Spinal cord (tissue), 10 donors: ENCODE data around the gene ONECUT1. TPM values are rescaled to one million over a fixed set of nuclear protein-coding genes. Genes with fewer than 3 reads are reported as not detected.
"Not testable (repeated sequence)": the region's sequence is repeated elsewhere in the genome, so short reads cannot be mapped to it uniquely, and the experiment has no call there.

Experiments used
- DNase-seq, 6 donors: peaks; one replicate each; pipeline versions ENCODE4 v3.0.0 to v3.0.0-alpha.2; 2013 to 2015; ENCODE audit warnings: low spot score in 6 of 6, low read depth in 4 of 6
- H3K27ac ChIP-seq: one replicate; pipeline ENCODE4 v1.5.1; 2013; ENCODE audit warnings: low read depth, low read length, control low read depth
- H3K27me3 ChIP-seq: one replicate; pipeline ENCODE4 v1.6.1; 2013; ENCODE audit warnings: low read length; ENCODE audit not compliant: control insufficient read depth, insufficient read depth
- H3K36me3 ChIP-seq: one replicate; pipeline ENCODE4 v1.6.1; 2013; ENCODE audit warnings: low read length; ENCODE audit not compliant: control insufficient read depth, insufficient read depth
- H3K4me1 ChIP-seq: one replicate; pipeline ENCODE4 v1.6.1; 2013; ENCODE audit warnings: low read length; ENCODE audit not compliant: control insufficient read depth, insufficient read depth
- H3K4me3 ChIP-seq: one replicate; pipeline ENCODE4 v1.5.1; 2013; ENCODE audit warnings: low read depth, low read length, control low read depth
- H3K9me3 ChIP-seq: one replicate; pipeline ENCODE4 v1.6.1; 2013; ENCODE audit warnings: low read length; ENCODE audit not compliant: control insufficient read depth, insufficient read depth
- WGBS: methylation state at CpG from one replicate; pipeline ENCODE4 v1.1.5; 2013; ENCODE audit warnings: missing lambda C conversion rate; ENCODE audit not compliant: insufficient coverage; 5-methylcytosine and 5-hydroxymethylcytosine counted together
- long read RNA-seq, 4 donors: transcript quantifications; one replicate each; lab custom pipeline, GENCODE V29; 2026
- polyA plus RNA-seq, 2 donors: library from polyadenylated mRNA; unstranded; fragments of 120-200 nt; gene quantifications; one replicate each; pipeline ENCODE4 v1.2.1, GENCODE V29; 2013; ENCODE audit not compliant: insufficient read length in 2 of 2
- total RNA-seq, 2 donors: library from RNA; depleted of rRNA in 1 of 2; stranded (reverse); fragments of 120-200 nt in 1 of 2; fragments of >200 nt in 1 of 2; gene quantifications; one replicate each; pipeline versions ENCODE4 v1.2.3 to v1.2.4, GENCODE V29; 2013 to 2014
- donor health status: healthy.

The ONECUT1 gene
- total RNA-seq (1 to 10 TPM; 1.4 to 3.6 TPM), polyA plus RNA-seq (1 to 10 TPM; 1.1 TPM)
- long read RNA-seq, donor 1: 0 reads
- long read RNA-seq, donor 2: 0 reads
- long read RNA-seq, donor 3: 0 reads
- long read RNA-seq, donor 4: 0 reads

DNA sequence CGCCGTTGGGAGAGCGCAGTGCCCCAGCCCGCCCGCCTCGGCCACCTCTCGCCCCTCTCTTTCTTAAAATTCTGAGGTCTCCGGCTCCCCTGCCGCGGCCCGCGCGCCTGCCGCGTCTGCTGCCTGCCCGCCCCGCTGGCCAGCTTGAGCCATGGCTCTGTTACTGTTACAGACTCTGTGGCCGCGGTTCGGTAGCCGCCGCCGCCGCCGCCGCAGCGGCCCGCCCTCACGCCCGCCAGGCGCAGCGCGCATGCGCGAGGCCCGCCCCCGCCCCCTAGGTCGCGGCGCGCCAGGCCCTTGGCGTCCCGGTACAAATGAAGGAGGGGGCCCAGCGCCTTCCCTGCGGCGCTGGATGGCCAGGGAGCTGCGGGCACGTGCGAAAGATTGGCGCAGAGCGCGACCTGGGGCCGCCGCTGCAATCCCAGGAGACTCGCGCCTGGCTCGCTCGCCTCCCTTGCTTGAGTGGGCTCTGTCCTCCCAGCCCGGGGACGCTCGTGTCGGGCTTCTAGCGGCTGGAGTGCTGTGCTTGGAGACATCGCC, at the start of gene ONECUT1:
Gene ONECUT1, minus strand, starts transcription at position 168 of the 540 bp plus-strand sequence. CDS start 452 bp downstream, outside the sequence.
- Histone ChIP-seq H3K27me3 (peaks cover 97% of the 10 kb centered on the region), H3K36me3 (no peaks in the 10 kb centered on the region), H3K4me3 (peak within 1 kb of the TSS; percentile 42), H3K9me3 (no peaks in the 10 kb centered on the region), H3K4me1 (peaks cover 59% of the 10 kb centered on the region), H3K27ac (no peak within 1 kb of the TSS)
- peak in 2 of 6 donors; percentile 87 to 88 for DNase-seq
- under 1% methylated on average over 64 of the region's 64 CpGs for WGBS

DNA sequence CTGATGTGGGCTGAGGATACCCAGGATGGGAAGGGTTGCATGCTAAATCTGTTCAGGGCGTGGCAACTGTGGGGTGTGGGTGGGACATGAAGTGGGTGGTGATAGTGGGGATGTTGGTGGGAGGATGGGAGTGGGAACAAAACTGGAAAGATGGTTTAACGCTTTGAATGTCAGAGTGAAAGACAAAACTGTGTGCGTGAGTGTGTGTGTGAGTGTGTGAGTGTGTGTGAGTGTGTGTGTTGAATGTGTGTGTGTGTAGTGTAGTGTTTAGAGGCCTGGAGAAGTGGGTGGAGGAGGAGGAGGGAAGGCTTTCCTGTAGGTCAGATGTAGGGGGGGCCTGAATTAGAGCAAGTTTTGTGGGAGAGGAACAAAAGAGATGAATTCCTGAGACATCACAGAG, 44.2 kb upstream of the ONECUT1 start:
- WGBS: 78% methylated on average over 3 of the region's 3 CpGs
- DNase-seq: no peak

DNA sequence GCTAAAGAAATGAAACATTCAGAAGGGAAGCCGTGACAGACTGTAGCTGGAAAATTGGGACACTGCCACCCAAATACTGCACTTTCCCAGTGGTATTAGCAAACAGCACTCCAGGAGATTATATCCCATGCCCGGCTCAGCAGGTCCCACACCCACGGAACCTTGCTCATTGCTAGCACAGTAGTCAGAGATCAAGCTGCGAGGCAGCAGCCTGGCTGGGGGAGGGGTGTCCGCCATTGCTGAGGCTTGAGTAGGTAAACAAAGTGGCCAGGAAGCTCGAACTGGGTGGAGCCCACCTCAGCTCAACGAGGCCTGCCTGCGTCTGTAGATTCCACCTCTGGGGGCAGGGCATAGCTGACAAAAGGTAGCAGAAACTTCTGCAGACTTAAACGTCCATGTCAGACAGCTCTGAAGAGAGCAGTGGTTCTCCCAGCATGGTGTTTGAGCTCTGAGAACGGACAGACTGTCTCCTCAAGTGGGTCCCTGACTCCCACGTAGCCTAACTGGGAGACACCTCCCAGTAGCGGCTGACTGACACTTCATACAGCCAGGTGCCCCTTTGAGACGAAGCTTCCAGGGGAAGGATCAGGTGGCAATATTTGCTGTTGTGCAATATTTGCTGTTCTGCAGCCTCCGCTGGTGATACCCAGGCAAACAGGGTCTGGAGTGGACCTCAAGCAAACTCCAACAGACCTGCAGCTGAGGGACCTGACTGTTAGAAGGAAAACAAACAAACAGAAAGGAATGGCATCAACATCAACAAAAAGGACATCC, 34.2 kb upstream of the ONECUT1 start:
- not testable (repeated sequence) for H3K4me3 ChIP-seq, H3K27me3 ChIP-seq, H3K4me1 ChIP-seq, H3K27ac ChIP-seq, H3K36me3 ChIP-seq, H3K9me3 ChIP-seq, DNase-seq
- WGBS: 90% methylated on average over 11 of the region's 14 CpGs

More for the DNA sequence above, 44.2 kb upstream of the ONECUT1 start:
- no peaks in the 10 kb centered on the region for H3K4me1 ChIP-seq
- H3K27me3 ChIP-seq: no peaks in the 10 kb centered on the region
- H3K9me3 ChIP-seq: no peaks in the 10 kb centered on the region
- no peak overlapping the region for H3K27ac ChIP-seq
- no peaks in the 10 kb centered on the region for H3K36me3 ChIP-seq
- H3K4me3 ChIP-seq: no peak overlapping the region

DNA sequence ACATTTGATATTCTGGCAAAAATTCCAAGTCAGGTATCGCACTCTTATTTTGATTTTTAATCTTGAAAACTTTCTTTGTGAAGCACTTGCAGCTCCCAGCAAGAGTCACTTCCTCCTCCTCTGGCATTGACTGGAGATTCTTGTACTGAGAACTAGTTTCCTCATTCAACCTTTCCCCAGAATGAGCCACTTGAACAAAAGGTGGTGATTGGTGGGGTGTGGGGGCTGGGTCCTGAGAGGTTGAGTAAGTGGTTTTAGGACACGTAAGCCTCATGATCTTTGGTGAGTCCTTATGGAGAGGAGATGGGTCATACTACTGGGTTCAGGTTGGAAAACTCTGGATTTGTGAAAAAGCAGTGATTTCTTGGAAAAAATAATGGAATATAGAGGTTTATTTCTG, 32.3 kb upstream of the ONECUT1 start:
- Histone ChIP-seq H3K27ac (no peak overlapping the region), H3K36me3 (no peaks in the 10 kb centered on the region), H3K27me3 (no peaks in the 10 kb centered on the region), H3K4me1 (no peaks in the 10 kb centered on the region), H3K9me3 (no peaks in the 10 kb centered on the region), H3K4me3 (no peak overlapping the region)
- no peak for DNase-seq
- 69% methylated on average over 1 of the region's 2 CpGs for WGBS

DNA sequence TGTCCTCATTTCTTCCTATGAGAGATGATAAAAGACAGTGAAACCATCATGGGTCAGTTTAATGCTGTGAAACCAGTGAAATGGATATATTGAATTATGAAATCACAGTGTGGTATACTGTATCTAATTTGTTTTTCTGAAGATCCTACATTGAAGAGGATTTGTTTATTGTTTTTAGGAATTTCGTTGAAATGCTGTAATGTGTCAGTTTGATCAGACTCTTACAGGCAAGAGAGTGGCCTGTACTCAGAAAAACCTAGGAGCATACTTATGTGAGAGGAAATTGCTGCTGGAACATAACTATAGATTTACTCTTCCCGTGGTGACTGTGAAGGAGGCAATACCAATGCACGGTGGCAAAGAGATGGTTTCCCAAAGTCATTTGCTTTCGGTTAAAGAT, 29.1 kb upstream of the ONECUT1 start:
- Histone ChIP-seq H3K4me1 (no peaks in the 10 kb centered on the region), H3K9me3 (peaks cover 1% of the 10 kb centered on the region), H3K36me3 (no peaks in the 10 kb centered on the region), H3K27me3 (no peaks in the 10 kb centered on the region), H3K27ac (no peak overlapping the region), H3K4me3 (no peak overlapping the region)
- DNase-seq: no peak
- WGBS: 80% methylated on average over 1 of the region's 4 CpGs

DNA sequence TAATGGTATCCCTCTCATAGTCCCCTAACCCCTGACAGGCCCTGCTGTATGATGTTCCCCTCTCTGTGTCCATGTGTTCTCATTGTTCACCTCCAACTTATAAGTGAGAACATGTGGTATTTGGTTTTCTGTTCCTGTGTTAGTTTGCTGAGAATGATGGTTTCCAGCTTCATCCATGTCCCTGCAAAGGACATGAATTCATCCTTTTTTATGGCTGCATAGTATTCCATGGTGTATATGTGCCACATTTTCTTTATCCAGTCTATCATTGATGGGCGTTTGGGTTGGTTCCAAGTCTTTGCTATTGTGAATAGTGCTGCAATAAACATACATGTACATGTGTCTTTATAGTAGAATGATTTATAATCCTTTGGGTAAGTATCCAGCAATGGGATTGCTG, 25.8 kb upstream of the ONECUT1 start:
- WGBS: no CpG with 5 or more reads among the region's 1 CpG
- H3K4me3 ChIP-seq, DNase-seq, H3K4me1 ChIP-seq, H3K27me3 ChIP-seq, H3K36me3 ChIP-seq, H3K9me3 ChIP-seq, H3K27ac ChIP-seq: not testable (repeated sequence)

DNA sequence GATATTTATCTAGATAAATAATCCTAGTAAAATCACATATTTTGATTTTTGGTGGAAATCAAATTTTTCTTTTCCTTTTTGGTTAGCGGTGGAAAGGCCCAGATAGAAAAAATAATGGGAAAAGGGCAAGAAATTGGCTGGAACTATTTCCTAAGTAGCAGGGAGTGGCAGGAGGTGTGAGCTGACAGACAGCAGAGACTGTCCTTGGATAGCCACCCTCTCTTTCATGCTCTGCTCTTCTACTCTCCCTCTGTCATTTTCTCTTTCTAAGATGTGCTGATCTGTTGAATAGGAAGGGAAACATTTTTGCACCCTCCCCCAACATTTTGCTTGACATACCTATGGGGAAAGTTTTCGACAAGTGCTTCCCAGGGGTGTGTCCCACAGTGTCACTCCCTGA, 18.9 kb upstream of the ONECUT1 start:
- no CpG with 5 or more reads among the region's 2 CpGs for whole genome bisulfite sequencing
- Histone ChIP-seq H3K4me3 (no peak overlapping the region), H3K27me3 (peaks cover 47% of the 10 kb centered on the region), H3K9me3 (no peaks in the 10 kb centered on the region), H3K36me3 (no peaks in the 10 kb centered on the region), H3K27ac (no peak overlapping the region), H3K4me1 (peaks cover 18% of the 10 kb centered on the region)
- DNase-seq: no peak

DNA sequence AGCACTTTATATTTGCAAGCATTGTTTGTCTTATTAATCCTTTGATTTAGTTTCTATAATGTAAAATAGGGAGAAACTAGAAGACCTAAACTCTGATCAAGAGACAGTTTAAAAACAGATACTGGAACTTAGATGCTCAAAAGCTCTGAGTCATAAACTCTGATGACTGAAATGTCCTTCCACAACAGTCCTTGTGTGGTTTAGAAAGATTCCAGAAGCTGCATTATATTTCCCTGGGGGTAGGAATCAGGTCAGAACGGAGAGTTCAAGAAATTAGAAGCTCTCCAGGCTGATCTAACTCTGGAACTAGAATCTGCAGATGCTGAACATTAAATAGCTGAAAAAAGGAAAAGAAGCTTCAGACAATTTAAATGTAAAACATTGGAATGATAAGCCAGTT, 18.3 kb upstream of the ONECUT1 start:
- no CpG with 5 or more reads among the region's 1 CpG for WGBS
- peaks cover 53% of the 10 kb centered on the region for H3K27me3 ChIP-seq
- no peak overlapping the region for H3K4me3 ChIP-seq
- DNase-seq: no peak
- no peaks in the 10 kb centered on the region for H3K36me3 ChIP-seq
- H3K4me1 ChIP-seq: peaks cover 24% of the 10 kb centered on the region
- H3K9me3 ChIP-seq: no peaks in the 10 kb centered on the region
- H3K27ac ChIP-seq: no peak overlapping the region

DNA sequence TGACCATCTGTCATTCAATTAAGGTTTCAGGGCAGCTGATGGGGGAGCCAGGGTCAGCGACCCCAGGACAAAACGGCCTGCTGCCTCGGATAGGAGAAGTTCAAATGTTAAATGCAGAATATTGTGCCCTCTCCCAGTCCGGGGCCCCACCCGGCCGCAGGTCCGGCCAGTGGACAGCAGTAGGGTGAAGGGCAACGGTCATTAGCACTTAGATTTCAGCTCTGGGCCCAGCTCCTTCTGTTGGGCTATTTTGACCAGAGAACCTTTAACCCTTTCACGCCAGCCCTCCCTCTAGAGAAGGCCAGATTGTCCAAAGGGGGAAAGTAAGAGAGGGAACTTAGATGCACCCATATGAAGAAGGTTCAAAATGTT, 16.1 kb upstream of the ONECUT1 start:
- Histone ChIP-seq H3K27me3 (peaks cover 75% of the 10 kb centered on the region), H3K36me3 (no peaks in the 10 kb centered on the region), H3K27ac (no peak overlapping the region), H3K9me3 (no peaks in the 10 kb centered on the region), H3K4me3 (no peak overlapping the region), H3K4me1 (peaks cover 27% of the 10 kb centered on the region)
- peak in 1 of 6 donors; percentile 2 for DNase-seq
- WGBS: 34% methylated on average over 8 of the region's 9 CpGs
